IPS DF 6.9 (cell line): ENCODE results near the gene TF.

Experiments
- DNase-seq: peaks from one replicate; pipeline ENCODE4 v3.0.0-alpha.2; 2013; ENCODE audit warnings: low read depth, low spot score
- H3K27ac ChIP-seq: one replicate; pipeline ENCODE4 v1.5.1; 2013; ENCODE audit warnings: low read length, control low read depth
- H3K27me3 ChIP-seq: 2 replicates; pipeline ENCODE4 v1.6.1; 2013; ENCODE audit warnings: mild to moderate bottlenecking, low read length; ENCODE audit not compliant: control insufficient read depth, insufficient read depth
- H3K36me3 ChIP-seq: 2 replicates; pipeline ENCODE4 v1.6.1; 2013; ENCODE audit warnings: low read length; ENCODE audit not compliant: control insufficient read depth, insufficient read depth
- H3K4me1 ChIP-seq: 2 replicates; pipeline ENCODE4 v1.6.1; 2013; ENCODE audit warnings: low read length; ENCODE audit not compliant: control insufficient read depth, insufficient read depth
- H3K4me3 ChIP-seq: 2 replicates; pipeline ENCODE4 v1.5.1; 2013; ENCODE audit warnings: mild to moderate bottlenecking, low read length
- H3K9me3 ChIP-seq: 2 replicates; pipeline ENCODE4 v1.6.1; 2013; ENCODE audit warnings: low read length, inconsistent platforms; ENCODE audit not compliant: control insufficient read depth, insufficient read depth
- WGBS: extraction: QIAGEN DNeasy Blood & Tissue Kit; methylation state at CpG from one replicate; pipeline ENCODE4 v1.1.7; 2013; ENCODE audit warnings: mixed read lengths, missing lambda C conversion rate; ENCODE audit not compliant: insufficient read length, insufficient coverage; 5-methylcytosine and 5-hydroxymethylcytosine counted together

TF gene

DNA sequence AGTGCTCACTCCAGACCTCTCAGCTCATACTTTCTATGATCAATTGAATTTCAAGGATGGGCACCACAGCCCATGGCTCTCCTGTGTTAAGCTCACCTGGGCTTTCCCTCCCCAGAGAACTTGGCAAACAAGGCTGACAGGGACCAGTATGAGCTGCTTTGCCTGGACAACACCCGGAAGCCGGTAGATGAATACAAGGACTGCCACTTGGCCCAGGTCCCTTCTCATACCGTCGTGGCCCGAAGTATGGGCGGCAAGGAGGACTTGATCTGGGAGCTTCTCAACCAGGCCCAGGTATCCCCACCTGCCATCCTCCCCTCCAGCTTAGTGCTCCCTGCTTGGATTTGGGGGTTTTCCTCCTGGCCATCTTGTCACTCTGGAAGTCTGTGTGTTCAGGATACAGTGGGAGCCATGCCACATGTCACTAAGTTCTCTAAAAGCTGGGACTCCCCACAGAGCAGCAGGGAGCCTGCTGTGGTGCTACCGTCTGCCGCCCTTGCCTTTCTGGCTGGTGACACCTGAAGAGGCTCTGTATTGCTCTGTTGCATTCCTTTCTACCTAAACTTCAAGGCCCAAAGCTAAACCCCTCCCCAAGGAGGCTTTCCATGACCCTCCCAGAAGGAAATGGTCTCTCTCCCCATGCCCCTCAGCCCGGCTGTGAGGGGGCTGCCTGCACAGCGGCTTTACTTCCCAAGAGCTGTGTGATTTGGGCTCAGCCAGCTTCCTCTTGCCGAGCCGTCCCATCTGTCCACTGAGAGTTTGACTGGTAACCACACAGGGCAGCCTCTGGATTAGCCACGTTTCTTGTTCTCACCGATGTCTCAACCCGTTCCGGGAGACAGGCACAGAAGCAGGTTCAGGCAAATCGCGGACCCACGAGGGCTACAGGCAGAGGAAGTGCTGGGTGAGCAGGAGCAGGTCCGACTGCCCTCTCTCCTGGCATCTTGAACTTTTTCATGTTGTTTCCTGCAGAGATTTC lies 10.8 kb downstream of the TF start:
- Histone ChIP-seq H3K27me3 (no peaks in the 10 kb centered on the region), H3K27ac (no peak overlapping the region), H3K36me3 (no peaks in the 10 kb centered on the region), H3K4me1 (no peaks in the 10 kb centered on the region), H3K9me3 (no peaks in the 10 kb centered on the region), H3K4me3 (no peak overlapping the region)
- no peak for DNase-seq
- no CpG with 5 or more reads among the region's 20 CpGs for WGBS

DNA sequence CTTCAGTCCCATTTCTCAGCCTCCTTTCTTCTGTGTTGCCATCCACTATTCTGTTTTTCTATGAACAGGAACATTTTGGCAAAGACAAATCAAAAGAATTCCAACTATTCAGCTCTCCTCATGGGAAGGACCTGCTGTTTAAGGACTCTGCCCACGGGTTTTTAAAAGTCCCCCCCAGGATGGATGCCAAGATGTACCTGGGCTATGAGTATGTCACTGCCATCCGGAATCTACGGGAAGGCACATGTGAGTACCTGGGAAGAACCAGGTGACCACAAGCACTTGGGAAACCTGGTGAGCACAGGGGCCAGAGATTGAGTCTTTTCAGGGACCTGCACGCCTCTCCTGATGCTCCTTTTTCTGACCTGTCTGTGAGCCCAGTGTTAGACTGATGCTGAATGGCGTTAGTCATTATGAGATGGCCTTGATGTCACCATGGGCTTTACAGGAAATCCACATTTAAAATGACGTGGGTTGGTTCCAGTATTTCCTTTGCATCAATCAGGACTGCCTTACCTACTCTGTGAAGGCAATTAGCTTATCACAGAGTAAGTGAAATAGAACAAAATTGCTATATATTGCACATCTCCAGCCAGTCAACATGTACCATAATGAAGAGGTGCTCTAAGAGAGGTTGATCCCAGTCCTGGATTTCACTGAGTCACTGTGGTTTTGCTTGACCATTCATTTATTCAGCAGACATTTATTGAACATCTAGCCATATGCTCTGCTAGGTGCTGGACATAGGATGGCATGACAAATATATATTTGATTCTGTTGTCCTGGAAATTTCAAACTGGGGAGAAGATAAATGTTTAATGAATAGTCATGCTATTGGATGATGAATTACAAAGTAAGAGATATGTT lies 11.7 kb downstream of the TF start:
- Histone ChIP-seq H3K4me1 (no peaks in the 10 kb centered on the region), H3K4me3 (no peak overlapping the region), H3K36me3 (no peaks in the 10 kb centered on the region), H3K27me3 (no peaks in the 10 kb centered on the region), H3K9me3 (no peaks in the 10 kb centered on the region), H3K27ac (no peak overlapping the region)
- WGBS, result no CpG with 5 or more reads among the region's 6 CpGs
- no peak for DNase-seq

DNA sequence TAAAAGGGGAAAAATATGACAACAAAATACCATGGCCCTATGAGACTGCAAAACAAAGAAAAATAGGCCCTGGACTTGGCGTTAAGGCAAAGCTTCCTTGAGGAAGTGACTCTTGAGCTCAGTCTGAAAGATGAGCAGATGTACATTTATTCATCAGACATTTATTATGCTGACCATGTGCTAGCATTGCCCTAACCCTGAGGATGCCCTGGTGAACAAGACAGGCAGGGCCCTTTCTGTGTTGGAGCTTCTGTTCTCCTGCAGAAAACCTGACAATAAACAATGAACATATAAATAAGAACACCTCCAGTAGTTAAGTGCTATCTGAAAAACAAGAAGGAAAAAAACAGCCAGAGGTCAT lies 12.4 kb downstream of the TF start:
- Histone ChIP-seq H3K9me3 (no peaks in the 10 kb centered on the region), H3K27ac (no peak overlapping the region), H3K4me3 (no peak overlapping the region), H3K27me3 (no peaks in the 10 kb centered on the region), H3K36me3 (no peaks in the 10 kb centered on the region), H3K4me1 (no peaks in the 10 kb centered on the region)
- no peak for DNase-seq
- no CpG with 5 or more reads among the region's 1 CpG for WGBS

DNA sequence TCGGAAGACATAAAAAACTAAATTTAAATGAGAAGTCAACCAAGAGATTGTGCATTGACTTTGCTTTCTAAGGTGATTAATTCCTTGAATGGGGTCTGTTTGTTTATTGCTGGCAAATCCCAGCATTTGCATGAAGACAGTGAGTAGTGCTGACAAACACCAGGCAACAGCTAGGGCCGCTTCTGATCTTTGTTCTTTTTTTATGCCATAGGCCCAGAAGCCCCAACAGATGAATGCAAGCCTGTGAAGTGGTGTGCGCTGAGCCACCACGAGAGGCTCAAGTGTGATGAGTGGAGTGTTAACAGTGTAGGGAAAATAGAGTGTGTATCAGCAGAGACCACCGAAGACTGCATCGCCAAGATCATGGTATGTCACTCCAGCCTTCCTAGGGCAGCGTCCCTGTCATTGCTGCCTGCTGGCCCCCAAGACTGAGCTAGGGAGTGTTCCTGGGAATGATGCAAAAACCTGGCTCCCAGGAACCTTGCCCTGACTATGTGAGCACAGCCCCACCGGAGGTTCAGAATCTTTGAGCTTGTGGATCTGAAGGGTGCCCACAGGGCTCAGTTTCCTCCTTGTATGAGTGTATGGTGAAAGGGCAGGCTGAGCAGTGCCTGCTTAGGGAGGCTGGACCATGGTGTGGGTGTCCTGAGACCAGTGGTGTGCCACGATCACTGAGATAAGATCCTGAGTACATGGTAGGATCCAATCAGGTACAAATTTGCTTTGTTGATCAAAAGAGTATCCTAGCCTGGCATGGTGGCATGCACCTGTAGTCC lies 13.0 kb downstream of the TF start:
- Histone ChIP-seq H3K27me3 (no peaks in the 10 kb centered on the region), H3K4me3 (no peak overlapping the region), H3K4me1 (no peaks in the 10 kb centered on the region), H3K27ac (no peak overlapping the region), H3K9me3 (no peaks in the 10 kb centered on the region), H3K36me3 (no peaks in the 10 kb centered on the region)
- WGBS, result no CpG with 5 or more reads among the region's 9 CpGs
- DNase-seq, result no peak

DNA sequence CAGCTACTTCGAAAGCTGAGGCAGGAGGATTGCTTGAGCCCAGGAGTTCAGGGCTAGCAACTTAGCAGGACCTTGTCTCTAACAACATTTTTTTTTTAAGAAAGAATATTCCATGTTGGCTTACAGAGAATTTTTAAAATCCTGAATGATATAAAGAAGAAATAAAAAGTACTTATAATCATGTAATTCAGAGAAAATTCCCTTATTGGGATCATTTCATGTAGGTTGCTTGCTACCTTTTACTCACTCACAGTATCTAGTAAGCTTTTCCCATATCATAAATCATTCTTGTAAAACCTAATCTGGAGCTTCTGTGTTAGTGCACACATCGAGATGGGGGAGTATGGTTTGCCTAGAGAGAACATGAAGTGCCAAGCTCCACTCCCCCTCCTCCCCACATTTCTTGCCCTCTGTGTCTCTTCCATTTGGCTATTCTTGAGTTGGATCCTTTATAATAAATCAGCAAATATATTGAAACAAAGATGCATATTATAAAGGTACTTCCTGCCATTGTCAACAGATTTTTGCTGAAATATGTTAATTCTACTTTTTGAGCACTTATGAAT lies 13.6 kb downstream of the TF start:
- no CpG with 5 or more reads among the region's 2 CpGs for WGBS

DNA sequence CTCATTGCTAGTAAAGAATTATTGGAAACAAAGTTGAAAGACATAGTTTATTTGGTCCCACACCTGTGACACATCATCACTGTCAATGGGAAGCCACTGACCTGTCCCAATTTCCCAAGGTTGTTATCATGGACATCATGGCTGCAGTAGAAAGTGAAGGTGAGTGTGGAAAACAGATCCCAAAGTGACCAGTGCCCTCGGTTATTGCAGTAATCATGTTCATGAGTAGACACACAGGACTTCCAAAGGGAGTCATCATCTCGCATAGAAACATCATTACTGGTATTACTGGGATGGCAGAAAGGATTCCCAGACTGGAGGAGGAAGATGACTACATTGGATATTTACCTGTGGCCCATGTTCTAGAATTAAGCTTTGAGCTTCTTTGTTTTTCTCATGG lies 14.7 kb downstream of the TF start:
- Histone ChIP-seq H3K4me1 (no peaks in the 10 kb centered on the region), H3K27me3 (no peaks in the 10 kb centered on the region), H3K36me3 (no peaks in the 10 kb centered on the region), H3K9me3 (no peaks in the 10 kb centered on the region), H3K27ac (no peak overlapping the region), H3K4me3 (no peak overlapping the region)
- no peak for DNase-seq
- WGBS, result no CpG with 5 or more reads among the region's 2 CpGs

More for the DNA sequence above, 13.6 kb downstream of the TF start:
- H3K27ac ChIP-seq, result no peak overlapping the region
- no peaks in the 10 kb centered on the region for H3K36me3 ChIP-seq
- H3K9me3 ChIP-seq, result no peaks in the 10 kb centered on the region
- no peaks in the 10 kb centered on the region for H3K4me1 ChIP-seq
- no peaks in the 10 kb centered on the region for H3K27me3 ChIP-seq
- no peak overlapping the region for H3K4me3 ChIP-seq
- DNase-seq, result no peak

DNA sequence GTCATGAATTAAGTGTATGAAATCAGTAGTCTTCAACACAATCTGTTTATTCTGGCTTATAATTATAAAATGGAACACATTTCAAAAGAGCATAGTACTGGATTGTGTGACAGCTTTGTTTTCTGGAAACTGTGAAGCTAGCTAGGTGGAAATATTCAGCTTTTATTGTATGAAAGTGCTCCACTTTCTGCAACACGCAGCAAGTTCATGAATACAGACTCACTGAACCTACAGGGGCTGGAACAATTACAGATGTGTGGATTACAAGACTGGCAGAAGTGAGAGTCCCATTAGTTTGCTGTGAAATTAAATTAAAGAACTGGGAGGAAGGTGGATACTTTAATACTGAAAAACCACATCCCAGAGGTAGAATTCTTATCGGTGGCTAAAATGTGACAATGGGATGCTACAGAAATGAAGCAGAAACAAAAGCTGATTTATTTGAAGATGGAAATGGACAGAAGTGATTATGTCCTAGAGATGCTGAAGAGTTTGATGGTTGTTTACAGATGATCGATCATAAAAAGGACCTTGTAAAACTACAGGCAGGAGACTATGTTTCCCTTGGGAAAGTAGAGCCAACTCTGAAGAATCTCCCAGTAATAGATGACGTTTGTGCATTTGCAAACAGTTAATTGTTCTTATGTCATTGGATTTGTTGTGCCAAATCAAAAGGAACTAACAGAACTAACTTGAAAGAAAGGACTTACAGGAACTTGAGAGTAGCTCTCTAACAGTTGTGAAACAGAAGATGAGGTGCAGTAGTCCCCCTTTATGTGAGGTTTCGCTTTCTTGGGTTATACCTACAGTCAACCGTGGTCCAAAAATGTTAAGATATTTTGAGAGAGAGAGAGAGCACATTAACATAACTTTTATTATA lies 15.7 kb downstream of the TF start:
- Histone ChIP-seq H3K36me3 (no peaks in the 10 kb centered on the region), H3K27ac (no peak overlapping the region), H3K9me3 (no peaks in the 10 kb centered on the region), H3K4me1 (no peaks in the 10 kb centered on the region), H3K4me3 (no peak overlapping the region), H3K27me3 (no peaks in the 10 kb centered on the region)
- no peak for DNase-seq
- WGBS, result no CpG with 5 or more reads among the region's 6 CpGs

DNA sequence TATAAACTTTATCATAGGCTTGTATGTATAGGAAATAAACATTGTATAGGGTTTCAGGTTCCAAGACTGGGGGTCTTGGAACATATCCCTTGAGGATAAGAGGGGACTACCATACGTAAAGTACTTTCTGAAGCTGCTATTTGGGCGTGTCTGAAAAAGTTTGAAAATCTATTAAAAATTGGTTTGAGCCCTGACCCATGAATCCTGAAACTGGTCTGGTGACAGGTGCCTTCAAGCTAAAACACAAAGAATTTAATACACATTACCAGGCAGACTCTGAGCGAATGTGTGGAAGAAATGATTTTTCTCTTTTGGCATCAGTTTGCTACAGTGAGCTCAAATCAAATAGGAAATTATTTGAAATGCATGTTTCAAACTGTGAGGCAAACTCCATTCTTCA lies 16.3 kb downstream of the TF start:
- no peaks in the 10 kb centered on the region for H3K36me3 ChIP-seq
- no peaks in the 10 kb centered on the region for H3K4me1 ChIP-seq
- no peaks in the 10 kb centered on the region for H3K27me3 ChIP-seq
- DNase-seq, result no peak
- no CpG with 5 or more reads among the region's 3 CpGs for WGBS
- no peak overlapping the region for H3K27ac ChIP-seq
- no peak overlapping the region for H3K4me3 ChIP-seq
- no peaks in the 10 kb centered on the region for H3K9me3 ChIP-seq

DNA sequence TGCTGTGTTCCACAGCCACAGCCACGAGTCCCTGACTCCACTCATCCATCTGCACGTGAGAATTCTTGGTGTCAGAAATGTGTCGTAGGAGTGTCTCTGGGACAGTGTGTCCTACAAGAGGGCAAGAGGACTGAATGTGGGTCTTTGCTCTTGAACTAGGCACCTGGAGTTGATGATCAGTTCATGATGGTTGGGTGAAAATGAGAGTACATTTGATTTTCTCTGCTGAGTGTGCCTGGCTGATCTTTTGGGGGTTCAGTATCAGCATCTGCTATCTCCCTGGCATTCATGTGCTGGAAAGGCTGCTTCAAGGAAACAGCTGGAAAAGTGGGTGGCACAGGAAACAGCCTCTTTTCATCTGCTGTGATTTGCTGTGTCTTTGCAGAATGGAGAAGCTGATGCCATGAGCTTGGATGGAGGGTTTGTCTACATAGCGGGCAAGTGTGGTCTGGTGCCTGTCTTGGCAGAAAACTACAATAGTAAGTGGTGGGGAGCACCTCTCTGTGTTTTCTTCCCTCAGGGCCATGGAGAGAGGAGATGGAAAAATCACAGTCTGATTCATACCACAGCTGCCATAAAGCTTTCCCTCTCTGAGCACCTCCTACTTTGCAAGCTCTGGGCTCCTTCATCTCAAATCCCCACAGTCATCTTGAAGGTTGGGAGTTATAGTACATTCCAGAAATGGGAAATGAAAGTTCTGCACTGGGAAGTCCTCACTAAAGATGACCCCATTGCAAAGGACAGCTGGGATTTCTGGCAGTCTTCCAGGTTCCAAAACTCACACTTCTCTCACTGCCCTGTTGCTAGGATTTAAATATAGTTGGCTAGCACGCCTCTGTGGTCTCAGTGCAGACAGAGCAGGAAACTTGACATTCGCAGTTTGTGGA lies 17.8 kb downstream of the TF start:
- Histone ChIP-seq H3K27me3 (no peaks in the 10 kb centered on the region), H3K4me3 (no peak overlapping the region), H3K36me3 (no peaks in the 10 kb centered on the region), H3K9me3 (no peaks in the 10 kb centered on the region), H3K4me1 (no peaks in the 10 kb centered on the region), H3K27ac (no peak overlapping the region)
- no CpG with 5 or more reads among the region's 6 CpGs for WGBS
- no peak for DNase-seq
